Hindlimb muscle (tissue), 1 donor: ENCODE data around the gene MRS2. TPM values are rescaled to one million over a fixed set of nuclear protein-coding genes. Genes with fewer than 3 reads are reported as not detected.

Source experiments
- DNase-seq: peaks from one replicate; pipeline ENCODE4 v3.0.0-alpha.2; 2013
- polyA plus RNA-seq: library from polyadenylated mRNA; unstranded; fragments of 120-200 nt; gene quantifications from one replicate; pipeline ENCODE4 v1.2.1, GENCODE V29; 2013; ENCODE audit not compliant: insufficient read length

MRS2 gene
- polyA plus RNA-seq, 1 donor, result 19.0 TPM

DNA sequence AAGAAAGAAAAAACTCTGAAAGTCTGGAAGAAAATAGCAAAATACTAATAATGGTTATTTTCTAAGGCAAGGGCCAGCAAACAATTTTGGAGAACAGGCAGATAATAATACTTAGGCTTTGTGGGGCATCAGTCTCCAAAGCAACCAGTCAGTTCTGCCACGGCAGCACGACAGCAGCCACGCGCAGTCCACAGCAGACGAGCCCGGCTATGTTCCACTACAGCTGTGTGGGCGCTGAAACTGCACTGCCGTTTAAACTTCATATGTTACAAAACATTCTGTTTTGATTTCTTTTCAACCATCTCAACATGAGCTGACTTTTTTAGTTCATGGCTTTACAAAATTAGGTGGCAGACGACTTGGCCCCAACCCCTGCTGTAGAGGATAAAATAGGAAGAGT is 29.9 kb downstream of the MRS2 start:
- no peak for DNase-seq

DNA sequence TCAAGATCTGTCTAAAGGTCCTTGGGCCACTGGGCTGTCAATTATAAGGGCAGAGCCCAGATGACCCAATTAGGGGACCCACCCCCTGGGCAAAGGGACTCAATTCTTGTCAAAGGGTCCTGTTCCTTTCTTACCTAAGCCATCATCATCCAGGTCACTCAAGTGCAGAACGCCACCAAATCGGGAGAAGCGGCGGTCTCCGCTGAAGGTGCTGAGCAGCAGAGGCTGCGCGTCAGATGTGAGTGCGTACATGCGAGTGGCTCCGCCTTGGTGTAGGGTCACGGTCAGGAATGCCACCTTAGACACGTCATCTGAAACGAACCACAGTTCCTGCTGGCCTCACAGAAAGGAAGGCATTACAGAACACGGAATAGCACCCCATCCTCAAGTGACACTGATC is 34.2 kb downstream of the MRS2 start:
- DNase-seq, result no peak

DNA sequence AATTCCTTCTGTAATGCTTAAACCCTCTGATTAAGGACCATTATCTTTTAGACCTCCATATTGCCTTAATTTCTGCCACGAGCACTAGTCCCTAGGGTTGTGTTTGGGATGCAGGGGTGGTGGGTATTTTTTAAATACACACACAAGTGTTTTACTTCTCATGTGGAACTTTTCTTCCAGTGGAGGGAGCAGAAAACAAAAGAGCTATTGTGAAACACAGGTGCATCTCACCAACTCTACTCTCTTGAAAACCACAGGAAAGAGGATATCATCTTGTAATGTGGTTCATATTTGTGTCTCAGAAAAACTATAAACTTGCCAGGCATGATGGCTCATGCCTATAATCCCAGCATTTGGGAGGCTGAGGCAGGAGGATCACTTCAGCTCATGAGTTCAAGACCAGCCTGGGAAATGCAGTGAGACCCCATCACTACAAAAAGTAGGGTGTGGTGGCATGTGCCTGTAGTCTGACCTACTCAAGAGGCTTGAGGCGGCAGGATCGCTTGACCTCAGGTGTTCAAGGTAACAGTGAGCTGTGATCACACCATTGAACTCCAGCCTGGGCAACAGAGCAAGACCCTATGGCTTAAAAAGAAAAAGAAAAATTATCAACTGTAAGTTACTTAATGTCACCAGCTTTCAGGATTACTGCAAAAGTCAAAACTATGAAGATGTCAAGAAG is 37.3 kb downstream of the MRS2 start:
- no peak for DNase-seq

DNA sequence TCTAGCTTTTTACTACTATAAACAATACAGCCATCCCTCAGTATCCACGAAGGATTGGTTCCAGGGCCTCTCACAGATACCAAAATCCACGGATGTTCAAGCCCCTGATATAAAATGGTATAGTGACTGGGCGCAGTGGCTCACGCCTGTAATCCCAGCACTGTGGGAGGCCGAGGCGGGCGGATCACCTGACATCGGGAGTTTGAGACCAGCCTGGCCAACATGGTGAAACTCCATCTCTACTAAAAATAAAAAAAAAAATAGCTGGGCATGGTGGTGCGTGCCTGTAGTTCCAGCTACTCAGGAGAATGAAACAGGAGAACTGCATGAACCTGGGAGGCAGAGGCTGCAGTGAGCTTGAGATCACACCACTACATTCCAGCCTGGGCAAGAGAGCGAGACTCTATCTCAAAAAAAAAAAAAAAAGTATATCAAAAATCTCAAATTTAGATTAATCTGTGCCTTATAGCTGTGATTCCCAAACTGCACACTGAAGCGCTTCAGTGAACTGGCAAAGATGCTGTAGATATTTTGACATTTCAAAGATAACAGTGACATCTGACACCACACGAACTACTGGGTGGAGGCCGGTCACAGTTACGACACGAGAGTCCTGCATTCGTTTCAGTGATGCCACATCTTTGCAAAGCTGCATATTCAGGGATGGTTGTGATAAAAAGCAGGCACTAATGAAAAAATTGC is 38.3 kb downstream of the MRS2 start:
- no peak for DNase-seq

DNA sequence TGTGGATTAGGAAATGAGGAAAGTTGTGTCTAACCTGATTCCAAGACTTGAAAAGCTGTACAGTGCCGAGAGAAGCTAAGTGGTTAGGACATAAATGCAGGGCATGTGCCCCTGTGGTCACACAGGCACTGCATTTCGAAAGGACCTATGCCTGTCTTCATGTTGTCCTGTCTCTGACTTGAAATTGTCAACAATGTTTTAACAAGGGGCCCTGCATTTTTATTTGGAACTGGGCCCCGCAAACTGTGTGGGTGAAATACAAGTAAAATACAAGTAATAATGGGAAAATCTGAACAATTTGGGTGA is 38.8 kb downstream of the MRS2 start:
- no peak for DNase-seq

DNA sequence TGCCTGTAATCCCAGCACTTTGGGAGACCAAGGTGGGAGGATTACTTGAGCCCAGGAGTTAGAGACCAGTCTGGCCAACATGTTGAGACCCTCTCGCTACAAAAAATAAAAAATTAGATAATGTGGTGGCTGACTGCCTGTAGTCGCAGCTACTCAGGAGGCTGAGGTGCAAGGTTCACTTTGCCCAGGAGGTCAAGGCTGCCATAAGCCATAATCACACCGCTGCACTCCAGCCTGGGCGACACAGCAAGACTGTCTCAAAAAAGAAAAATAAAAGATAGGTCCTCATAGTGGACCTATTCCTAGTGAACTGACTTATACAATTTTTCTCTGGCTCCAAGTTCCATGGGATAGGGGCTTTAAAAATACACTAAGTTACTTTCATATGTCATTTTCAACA is 41.9 kb downstream of the MRS2 start:
- DNase-seq, result no peak

DNA sequence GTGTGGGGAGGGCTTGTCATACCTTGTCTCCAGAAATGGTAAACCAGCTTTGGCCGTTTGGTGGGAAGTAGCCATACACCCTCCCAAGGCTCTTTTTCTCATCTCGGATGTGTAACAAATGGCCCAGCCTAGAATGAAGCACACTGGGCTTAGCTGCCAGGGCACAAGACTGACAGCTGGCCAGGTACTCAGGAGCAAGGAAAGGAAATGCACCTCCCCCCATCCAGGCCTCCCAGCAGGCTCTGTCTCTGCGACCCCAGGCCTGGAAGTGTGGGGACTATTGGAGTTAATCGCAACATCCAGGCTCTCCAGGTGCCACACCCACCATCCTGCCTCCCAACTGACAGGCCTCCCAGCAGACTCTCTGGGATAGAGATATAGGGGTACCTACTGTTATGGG is 43.0 kb downstream of the MRS2 start:
- no peak for DNase-seq

DNA sequence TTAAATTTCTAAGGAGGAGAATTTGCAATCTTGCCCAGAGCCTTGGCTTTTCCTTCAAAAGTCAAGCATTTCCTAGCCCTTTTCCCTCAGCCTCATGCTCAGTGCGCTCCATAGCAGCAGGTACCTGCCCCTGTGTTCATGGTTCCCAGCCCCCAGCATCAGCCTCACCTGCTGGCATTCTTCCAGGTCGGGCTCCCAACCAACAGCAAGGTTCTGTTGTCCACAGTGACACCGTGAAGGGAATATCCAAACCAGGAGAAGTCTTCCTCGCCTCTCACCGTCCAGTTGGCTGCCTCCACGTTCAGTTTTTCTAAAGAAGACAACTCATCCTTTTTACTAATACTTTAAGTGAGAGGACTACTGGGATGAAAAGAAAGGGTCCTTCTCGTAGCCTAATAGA is 43.9 kb downstream of the MRS2 start:
- DNase-seq, result no peak

DNA sequence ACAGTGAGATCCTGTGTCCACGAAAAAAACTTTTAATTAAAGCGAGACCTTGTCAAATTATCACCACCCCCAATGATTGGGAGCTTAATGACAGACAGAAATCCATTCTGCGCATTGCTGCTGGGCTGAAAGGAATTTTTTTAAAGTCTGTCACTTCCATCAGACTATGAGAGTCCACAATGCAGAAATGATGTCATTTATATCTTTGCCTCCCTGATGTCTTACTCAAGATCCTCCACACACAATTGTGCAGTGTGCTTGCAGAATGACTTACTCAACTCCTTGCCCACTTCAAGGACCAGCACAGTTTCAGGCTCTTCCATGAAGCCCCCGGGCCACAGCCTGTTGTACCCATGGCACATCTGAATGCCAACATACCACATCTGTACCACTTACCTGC is 45.7 kb downstream of the MRS2 start:
- DNase-seq, result no peak

DNA sequence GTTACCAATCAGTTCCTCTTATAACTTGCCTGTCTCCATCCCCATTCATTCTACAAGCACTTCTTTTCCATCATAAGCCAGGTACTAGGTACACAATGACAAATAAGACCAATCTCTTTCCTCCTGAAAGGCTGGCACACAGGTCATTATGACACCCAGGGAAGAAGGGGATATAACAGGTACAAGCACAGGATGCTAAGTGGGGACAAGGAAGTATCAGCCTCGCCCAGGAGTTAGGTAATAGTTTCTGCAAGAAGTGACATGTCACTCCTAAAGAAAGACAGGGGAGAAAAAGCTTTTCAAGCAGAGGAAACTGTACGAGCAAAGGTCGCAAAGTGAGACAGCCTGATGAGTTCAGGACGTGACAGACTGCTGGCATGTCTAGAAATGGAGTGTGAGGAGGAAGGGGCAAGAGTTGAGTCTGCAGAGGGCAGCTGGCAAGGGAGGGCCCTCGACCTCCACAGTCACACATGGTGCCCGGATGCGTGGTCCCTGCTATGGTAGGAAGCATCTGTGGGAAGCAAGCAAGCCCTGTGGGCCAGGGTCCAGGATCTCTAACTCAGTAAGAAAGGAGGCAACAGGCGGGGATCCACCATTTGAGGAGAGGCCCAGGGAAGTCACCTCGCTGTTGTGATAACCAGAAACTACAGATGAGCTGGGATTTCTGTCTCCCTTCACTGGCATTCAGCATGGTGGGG is 46.2 kb downstream of the MRS2 start:
- DNase-seq, result no peak

DNA sequence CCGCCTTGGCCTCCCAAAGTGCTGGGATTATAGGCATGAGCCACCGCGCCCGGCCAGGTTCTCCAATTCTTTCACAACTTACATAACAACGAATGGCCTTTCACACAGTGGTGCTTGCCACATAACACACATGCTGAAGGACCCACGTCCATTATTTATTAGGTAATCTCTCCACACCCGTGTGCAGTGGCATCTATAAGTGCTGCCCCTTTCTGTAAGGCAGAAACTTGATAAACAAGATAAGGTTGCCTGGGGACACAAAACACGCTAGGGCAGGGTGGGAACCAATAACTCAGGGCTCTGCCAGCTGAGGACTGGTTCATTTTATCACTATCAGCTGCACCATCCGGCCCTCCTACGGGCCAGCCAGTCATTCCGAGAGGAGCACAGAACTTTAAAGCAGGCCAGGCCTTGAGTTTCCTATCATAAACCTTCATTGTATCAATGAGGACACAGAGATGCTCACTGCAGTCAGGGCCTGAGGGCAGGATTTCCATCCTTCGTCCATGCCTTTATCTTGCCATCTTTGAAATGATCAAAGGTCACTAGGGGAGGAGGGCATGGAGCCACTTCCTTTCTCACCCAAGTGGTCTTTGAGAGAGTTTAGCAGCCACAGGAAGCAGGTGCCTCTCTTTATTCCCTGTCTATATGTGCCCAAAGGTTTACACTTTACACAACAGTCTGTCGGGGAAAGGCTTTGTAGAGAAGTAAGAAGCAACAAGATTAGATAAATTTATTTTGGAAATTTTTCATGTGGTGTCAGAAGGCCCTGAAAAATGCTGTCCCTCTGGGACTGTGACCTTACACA is 49.0 kb downstream of the MRS2 start:
- no peak for DNase-seq

DNA sequence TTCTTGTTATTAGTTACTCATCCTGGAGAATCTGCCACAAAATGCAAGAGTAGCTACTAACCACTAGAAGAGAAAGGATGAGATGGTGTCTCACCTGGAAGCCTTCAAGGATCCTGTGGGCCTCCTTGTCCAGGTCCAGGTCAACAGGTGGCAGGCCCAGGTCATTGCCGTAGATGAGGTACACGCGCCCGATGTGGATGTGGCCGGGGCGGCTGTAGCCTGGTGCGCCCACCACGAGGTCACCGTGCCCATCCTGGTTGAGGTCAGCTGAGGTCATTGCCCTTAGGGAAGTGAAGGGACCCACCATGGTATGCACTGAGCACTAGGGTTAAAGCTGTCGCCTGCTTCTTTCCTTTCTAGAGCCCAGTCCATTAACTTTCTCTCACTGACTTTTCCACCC is 51.2 kb downstream of the MRS2 start:
- DNase-seq, result no peak

DNA sequence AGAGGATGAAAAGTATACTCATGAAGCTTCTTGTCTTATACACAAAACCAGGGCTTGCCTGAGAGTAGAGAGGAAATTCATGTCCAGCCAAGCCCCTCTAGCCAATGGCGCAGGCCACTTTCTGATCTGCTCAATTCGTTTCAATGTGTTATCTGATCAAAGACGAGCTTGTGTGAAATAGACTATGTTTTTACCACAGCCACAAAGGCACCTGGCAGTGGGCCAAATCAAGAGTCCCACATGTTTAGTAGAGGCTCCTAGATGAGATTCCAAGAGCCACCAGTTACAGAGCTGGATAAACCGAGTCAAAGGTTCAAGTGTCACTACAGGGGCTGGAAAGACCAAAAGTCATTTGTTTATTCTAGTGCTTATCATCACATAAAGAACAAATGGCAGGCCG is 51.7 kb downstream of the MRS2 start:
- DNase-seq, result no peak

DNA sequence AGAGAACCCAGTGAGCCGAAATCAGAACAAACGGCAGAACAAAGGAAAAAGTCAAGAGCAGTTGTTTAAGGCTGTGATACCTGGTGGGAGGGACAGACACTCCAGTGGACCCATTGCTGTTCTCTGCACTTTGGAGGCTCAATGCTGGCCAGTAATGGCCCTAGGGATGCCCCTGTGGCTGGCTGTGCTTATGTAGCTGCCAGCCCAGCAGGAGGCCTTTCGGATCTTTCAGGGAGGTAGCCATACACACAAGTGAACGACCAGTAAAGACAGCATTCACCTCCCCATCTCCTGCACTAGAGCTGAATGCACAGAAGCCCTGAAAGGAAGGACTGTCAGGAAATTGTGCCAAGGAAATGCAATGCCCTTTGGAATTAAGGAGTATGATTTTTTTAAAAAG is 52.3 kb downstream of the MRS2 start:
- no peak for DNase-seq

DNA sequence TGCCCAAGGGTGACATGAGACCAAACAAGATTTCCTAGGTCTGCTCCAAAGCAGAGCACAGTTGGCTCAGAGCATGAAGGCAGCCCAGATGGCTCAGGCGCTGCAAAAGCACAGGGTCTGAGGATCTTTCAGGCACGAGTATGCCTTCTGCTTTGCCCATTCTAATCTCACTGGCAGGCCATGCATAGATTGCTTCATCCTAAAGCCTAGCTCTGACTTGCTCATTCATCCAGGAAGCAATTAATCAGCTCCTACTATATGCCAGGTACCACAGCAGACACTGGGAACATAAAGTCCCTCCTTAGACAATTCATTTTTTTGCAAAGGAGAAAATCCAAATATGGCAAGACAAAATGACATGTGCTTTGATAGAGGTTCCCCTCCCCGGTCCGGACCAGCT is 55.4 kb downstream of the MRS2 start:
- DNase-seq, result no peak

DNA sequence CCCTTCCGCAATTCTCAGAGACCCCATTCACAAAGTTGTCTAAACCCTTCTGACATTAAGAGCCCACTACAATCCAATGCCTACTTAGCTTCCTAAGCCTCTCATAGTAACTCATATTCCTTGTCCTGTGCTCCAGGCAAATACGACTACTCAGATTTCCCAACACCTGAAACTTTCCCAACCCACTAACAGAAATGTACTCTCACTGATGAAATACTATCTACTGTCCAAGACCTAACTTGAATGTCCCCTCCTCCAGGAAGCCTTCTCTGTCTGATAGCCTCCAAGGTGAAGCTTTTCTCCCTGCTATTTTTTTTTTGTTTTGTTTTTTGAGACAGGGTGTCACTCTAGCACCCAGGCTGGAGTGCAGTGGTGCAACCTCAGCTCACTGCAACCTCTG is 56.2 kb downstream of the MRS2 start:
- DNase-seq, result no peak

DNA sequence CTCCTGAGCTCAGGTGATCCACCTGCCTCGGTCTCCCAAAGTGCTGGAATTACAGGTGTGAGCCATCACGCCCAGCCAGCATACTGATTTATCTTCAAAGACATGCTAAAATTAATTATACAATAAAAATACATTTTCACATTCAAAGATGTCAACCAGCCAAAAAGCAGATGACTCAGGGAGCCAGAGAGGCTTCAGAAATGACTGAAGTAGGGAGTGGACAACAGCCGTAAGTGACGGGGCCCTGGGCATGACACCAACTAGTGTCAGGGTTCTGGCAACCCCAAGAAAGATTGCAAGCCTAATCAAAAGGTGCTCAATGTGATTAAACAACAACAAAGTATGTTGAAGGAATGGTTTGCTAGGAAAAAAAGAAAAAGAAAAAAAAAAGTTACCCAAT is 58.2 kb downstream of the MRS2 start:
- DNase-seq, result no peak

DNA sequence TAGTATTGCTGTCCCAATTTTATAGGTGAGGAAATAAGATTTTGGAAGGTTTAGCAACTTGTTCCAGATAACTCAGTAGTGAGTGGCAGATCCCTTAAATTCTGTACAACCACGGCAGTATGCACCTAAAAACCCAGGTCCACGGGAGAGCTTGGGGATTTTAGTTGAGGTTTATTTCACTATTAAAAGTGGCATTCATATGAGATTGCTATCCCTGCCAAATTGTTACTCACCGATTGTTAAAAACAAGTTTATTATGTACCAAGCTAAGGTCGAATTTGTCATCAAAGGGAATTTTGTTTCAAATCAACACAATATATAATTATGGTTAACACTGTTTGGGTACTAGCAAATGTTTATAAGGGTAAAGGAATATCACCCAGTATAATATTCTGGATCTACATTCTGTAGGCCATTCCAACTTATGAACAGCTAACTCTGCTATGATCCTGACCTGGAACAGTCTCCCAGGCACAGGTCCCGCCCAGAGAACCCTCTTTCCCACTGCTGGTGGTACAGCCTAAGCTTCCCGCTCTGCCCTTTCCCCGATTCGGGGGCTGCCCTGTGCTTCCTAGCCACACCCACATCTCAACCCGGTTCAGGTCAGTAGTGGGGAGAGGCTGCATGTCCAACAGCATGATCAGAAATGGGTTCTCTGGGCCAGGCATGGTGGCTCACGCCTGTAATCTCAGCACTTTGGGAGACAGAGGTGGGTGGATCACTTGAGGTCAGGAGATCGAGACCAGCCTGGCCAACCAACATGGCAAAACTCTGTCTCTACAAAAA is 61.7 kb downstream of the MRS2 start:
- no peak for DNase-seq

DNA sequence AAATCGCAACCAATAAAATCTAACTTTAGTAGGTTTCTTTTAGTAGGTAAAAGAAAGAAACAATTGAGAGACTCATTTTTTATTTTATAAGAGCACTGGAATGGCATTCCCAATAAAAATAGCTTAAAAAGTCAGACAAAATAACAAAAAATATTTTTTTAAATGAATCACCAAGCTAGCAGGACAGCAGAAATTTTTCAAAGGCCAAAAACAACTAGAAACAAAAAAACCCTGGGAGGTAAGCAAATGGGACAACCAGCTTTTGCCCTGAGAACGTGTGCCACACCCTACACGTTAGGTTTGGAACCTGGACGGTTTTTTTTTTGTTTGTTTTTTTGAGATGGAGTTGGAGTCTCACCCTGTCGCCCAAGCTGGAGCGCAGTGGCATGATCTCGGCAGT is 67.1 kb downstream of the MRS2 start:
- no peak for DNase-seq

DNA sequence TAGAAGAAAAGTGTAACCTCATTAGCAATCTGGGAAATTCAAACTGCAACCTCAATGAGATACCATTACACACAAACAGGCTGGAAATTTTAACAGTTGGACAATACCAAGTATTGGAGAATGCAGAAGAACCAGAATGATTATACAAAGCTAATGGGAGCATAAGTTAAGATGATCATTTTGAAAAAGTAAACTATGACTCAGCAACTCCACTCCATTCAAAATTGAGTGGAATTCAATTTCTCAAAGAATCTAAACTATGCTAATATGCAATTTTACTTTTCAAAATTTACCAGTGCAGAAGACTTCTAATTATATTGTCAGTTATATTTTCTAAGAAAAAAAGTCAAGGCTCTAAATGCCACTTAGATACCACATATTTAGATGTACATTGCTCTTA is 69.4 kb downstream of the MRS2 start:
- no peak for DNase-seq
